Left ventricle myocardium inferior (tissue), 1 donor: ENCODE results near the gene PRRT1. TPM values are rescaled to one million over a fixed set of nuclear protein-coding genes. Genes with fewer than 3 reads are reported as not detected.
A peak's percentile ranks its signal among the peaks of the same experiment; 100 is the strongest.

Experiments used
- DNase-seq: peaks from one replicate; pipeline ENCODE4 v3.0.0-alpha.2; 2020
- H3K27ac ChIP-seq: fragments of 200-600 bp; replicated peaks from 2 replicates; pipeline ENCODE4 v1.8.0; 2021
- H3K27me3 ChIP-seq: fragments of 200-600 bp; 2 replicates; pipeline ENCODE4 v1.8.0; 2021; ENCODE audit warnings: low read depth
- H3K36me3 ChIP-seq: fragments of 200-600 bp; 2 replicates; pipeline ENCODE4 v1.8.0; 2021
- H3K4me1 ChIP-seq: fragments of 200-600 bp; 2 replicates; pipeline ENCODE4 v1.8.0; 2021
- H3K4me3 ChIP-seq: fragments of 200-600 bp; 2 replicates; pipeline ENCODE4 v1.8.0; 2021; ENCODE audit warnings: mild to moderate bottlenecking, moderate library complexity
- H3K9me3 ChIP-seq: fragments of 200-600 bp; replicated peaks from 2 replicates; pipeline ENCODE4 v1.8.0; 2021
- intact Hi-C: fragments of 100-400 bp; cut with micrococcal nuclease; formaldehyde crosslinking; loops from one replicate; pipeline ENCODE4 v1.11.0; 2022
- total RNA-seq: library from RNA; stranded (reverse); fragmentation: NEBNext Ultra II Directional; extraction: Animal tissue kit (Norgen Biotek cat#: 25700); gene quantifications from one replicate; pipeline ENCODE4 v1.2.1, GENCODE V29; 2021
- TF ChIP-seq, protein P1 (sequence below): fragments of 200-600 bp; IDR thresholded peaks from 2 replicates; pipeline ENCODE4 v1.8.0; 2021; ENCODE audit warnings: antibody characterized with exemption, mild to moderate bottlenecking, borderline replicate concordance
- donor health status: DM: no; HTN: yes; CAD: no; lungs with severe emphysema.

The PRRT1 gene
- total RNA-seq, 1 donor from 2014 or later: 1.0 TPM

DNA sequence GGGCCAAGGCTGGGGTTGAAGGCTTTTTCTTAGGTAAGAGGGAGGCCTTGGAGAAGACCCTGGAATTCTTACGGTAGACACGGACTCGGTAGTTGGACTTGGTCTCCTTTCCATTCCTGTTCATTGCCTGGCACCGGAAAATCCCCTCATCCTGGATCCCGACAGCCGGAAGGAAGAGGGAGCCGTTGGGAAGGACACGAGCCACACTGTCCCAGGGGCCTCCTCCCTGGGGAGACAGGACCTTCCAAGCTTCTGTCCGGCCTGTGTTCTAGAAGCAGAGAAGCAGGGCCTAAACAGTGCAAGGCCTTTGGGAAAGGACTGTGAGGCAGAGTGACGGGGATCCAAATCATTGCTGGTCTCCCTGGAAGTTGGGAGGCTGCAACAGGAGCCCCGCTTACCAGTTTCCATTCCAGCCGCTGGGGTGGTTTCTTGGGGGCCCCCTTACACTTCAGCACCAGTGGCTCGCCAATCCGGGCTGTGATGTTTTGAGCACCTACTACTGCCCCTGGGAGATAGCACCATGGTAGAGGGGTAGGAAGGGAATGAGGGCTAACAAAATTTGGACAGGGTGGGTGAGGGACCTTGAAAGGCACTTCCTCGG is 31.8 kb upstream of the PRRT1 start:
- no peaks in the 10 kb centered on the region for H3K27me3 ChIP-seq
- H3K9me3 ChIP-seq: no peaks in the 10 kb centered on the region
- H3K4me1 ChIP-seq: peaks cover 92% of the 10 kb centered on the region
- no peak overlapping the region for H3K4me3 ChIP-seq
- peaks cover 45% of the 10 kb centered on the region for H3K36me3 ChIP-seq
- TF ChIP-seq, protein P1, sequence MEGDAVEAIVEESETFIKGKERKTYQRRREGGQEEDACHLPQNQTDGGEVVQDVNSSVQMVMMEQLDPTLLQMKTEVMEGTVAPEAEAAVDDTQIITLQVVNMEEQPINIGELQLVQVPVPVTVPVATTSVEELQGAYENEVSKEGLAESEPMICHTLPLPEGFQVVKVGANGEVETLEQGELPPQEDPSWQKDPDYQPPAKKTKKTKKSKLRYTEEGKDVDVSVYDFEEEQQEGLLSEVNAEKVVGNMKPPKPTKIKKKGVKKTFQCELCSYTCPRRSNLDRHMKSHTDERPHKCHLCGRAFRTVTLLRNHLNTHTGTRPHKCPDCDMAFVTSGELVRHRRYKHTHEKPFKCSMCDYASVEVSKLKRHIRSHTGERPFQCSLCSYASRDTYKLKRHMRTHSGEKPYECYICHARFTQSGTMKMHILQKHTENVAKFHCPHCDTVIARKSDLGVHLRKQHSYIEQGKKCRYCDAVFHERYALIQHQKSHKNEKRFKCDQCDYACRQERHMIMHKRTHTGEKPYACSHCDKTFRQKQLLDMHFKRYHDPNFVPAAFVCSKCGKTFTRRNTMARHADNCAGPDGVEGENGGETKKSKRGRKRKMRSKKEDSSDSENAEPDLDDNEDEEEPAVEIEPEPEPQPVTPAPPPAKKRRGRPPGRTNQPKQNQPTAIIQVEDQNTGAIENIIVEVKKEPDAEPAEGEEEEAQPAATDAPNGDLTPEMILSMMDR: no peak
- peak overlapping the region; percentile 98 for H3K27ac ChIP-seq
- intact Hi-C loops: no loop called here
- DNase-seq: peak; percentile 50

DNA sequence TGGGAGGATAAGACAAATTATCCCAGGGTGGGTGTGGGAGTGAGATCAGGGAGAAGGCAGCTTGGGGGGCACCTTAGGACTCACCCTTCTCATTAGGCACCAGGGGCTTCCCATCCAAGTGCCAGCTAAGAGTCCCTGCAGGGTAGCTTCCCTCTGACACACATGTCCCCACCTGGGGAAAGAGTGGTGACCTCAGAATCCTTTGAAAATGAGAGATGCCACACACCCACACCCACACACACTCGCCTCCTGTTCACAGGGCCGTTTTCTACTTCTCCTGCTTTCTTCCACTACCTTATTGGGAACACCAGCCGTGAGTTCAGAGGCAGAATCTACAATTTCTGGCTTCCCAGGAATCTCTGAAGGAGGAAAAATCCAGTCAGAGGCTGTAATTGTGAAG is 31.3 kb upstream of the PRRT1 start:
- Histone ChIP-seq H3K4me1 (peaks cover 88% of the 10 kb centered on the region), H3K36me3 (peaks cover 45% of the 10 kb centered on the region), H3K9me3 (no peaks in the 10 kb centered on the region), H3K27ac (peak overlapping the region; percentile 98), H3K4me3 (no peak overlapping the region), H3K27me3 (no peaks in the 10 kb centered on the region)
- TF ChIP-seq, protein P1: no peak
- intact Hi-C loops: no loop called here
- DNase-seq: no peak

- intact Hi-C loops: no loop called here
- Histone ChIP-seq H3K36me3 (peaks cover 40% of the 10 kb centered on the region), H3K27me3 (no peaks in the 10 kb centered on the region), H3K9me3 (no peaks in the 10 kb centered on the region), H3K4me1 (peaks cover 84% of the 10 kb centered on the region), H3K4me3 (no peak overlapping the region), H3K27ac (peak overlapping the region; percentile 98)
- DNase-seq: no peak
- TF ChIP-seq, protein P1: no peak
These were observed 30.8 kb upstream of the PRRT1 start for GRCh38 chr6:32182555-32182981.

GRCh38 chr6:32181915-32182529 is 30.3 kb upstream of the PRRT1 start:
- no peaks in the 10 kb centered on the region for H3K9me3 ChIP-seq
- TF ChIP-seq, protein P1: no peak
- no peak for DNase-seq
- peaks cover 82% of the 10 kb centered on the region for H3K4me1 ChIP-seq
- H3K4me3 ChIP-seq: no peak overlapping the region
- no peaks in the 10 kb centered on the region for H3K27me3 ChIP-seq
- peaks cover 36% of the 10 kb centered on the region for H3K36me3 ChIP-seq
- H3K27ac ChIP-seq: peak overlapping the region; percentile 98
- intact Hi-C loops: no loop called here

GRCh38 chr6:32181148-32181702 is 29.5 kb upstream of the PRRT1 start:
- Histone ChIP-seq H3K36me3 (peaks cover 30% of the 10 kb centered on the region), H3K4me1 (peaks cover 82% of the 10 kb centered on the region), H3K4me3 (no peak overlapping the region), H3K9me3 (no peaks in the 10 kb centered on the region), H3K27ac (peak overlapping the region; percentile 98), H3K27me3 (no peaks in the 10 kb centered on the region)
- TF ChIP-seq, protein P1: no peak
- no peak for DNase-seq
- intact Hi-C loops: no loop called here
